Cardiac muscle cell (in vitro differentiated cells and primary cell): ENCODE measurements around the gene PDGFB. TPM values are rescaled to one million over a fixed set of nuclear protein-coding genes. Genes with fewer than 3 reads are reported as not detected.

Experiments used
- DNase-seq, 2 donors: peaks; one replicate each; pipeline versions ENCODE4 v3.0.0 to v3.0.0-alpha.2; 2010 to 2017; ENCODE audit warnings: low read depth in 1 of 2, low spot score in 1 of 2
- H3K27ac ChIP-seq: fragments of 200-600 bp; sonication (generic); 2 replicates; pipeline ENCODE4 v1.5.1; 2016
- H3K27me3 ChIP-seq: fragments of 200-600 bp; sonication (generic); 2 replicates; pipeline ENCODE4 v1.6.0; 2016; ENCODE audit warnings: control low read depth
- H3K36me3 ChIP-seq: fragments of 200-600 bp; sonication (generic); 2 replicates; pipeline ENCODE4 v1.5.1; 2016; ENCODE audit warnings: control low read depth
- H3K4me1 ChIP-seq: fragments of 200-600 bp; sonication (generic); 2 replicates; pipeline ENCODE4 v1.8.1; 2017; ENCODE audit warnings: low read depth, mild to moderate bottlenecking, mixed run types
- H3K4me3 ChIP-seq: fragments of 200-600 bp; sonication (generic); 2 replicates; pipeline ENCODE4 v1.5.1; 2016; ENCODE audit warnings: mild to moderate bottlenecking
- H3K9me3 ChIP-seq: fragments of 200-600 bp; sonication (generic); 2 replicates; pipeline ENCODE4 v1.5.1; 2017; ENCODE audit warnings: low read depth, mild to moderate bottlenecking, control low read depth
- polyA plus RNA-seq: library from polyadenylated mRNA; unstranded; fragments of >200 nt; fragmentation: Nextera tagmentation; extraction: Ambion mirVana; gene quantifications from 2 replicates; pipeline ENCODE4 v1.2.1, GENCODE V29; 2016
- total RNA-seq: library from RNA; depleted of rRNA; stranded (reverse); fragments of >200 nt; gene quantifications from 2 replicates; pipeline ENCODE4 v1.2.3, GENCODE V29; 2016
- TF ChIP-seq, protein P1 (sequence below): IDR thresholded peaks from 2 replicates; pipeline ENCODE4 v1.5.1; 2012; ENCODE audit warnings: low read depth, mild to moderate bottlenecking, low read length

The PDGFB gene
- total and polyA plus RNA-seq, 2 experiments from 2014 or later: 9.8 to 15.3 TPM

DNA sequence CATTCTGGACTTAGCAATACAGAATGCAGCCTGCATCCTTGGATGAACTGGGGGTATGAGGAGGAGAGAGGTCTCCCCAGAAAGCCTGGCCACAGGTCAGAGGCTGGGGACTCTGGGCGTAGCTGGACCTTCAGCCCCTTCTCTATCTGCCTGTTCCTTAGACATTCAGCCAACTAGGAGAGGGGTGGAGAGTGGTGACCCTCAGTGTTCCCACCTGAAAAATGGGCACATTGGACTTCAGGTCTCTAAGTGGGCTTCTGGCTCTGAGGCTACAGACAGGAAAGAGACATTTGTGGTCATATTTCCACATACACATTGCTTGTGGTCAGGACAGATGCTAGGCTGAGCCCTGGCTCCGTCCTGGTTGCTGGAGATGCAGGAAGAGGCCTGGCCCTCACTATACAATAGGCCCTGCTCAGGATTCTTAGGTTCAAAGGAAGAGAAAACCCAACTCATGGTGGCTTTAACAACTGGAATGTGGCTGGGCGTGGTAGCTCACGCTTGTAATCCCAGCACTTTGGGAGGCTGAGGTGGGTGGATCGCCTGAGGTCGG, 62.2 kb downstream of the PDGFB start:
- DNase-seq: peak in 1 of 2 donors; percentile 57
- H3K4me3 ChIP-seq: no peak overlapping the region
- TF ChIP-seq, protein P1, sequence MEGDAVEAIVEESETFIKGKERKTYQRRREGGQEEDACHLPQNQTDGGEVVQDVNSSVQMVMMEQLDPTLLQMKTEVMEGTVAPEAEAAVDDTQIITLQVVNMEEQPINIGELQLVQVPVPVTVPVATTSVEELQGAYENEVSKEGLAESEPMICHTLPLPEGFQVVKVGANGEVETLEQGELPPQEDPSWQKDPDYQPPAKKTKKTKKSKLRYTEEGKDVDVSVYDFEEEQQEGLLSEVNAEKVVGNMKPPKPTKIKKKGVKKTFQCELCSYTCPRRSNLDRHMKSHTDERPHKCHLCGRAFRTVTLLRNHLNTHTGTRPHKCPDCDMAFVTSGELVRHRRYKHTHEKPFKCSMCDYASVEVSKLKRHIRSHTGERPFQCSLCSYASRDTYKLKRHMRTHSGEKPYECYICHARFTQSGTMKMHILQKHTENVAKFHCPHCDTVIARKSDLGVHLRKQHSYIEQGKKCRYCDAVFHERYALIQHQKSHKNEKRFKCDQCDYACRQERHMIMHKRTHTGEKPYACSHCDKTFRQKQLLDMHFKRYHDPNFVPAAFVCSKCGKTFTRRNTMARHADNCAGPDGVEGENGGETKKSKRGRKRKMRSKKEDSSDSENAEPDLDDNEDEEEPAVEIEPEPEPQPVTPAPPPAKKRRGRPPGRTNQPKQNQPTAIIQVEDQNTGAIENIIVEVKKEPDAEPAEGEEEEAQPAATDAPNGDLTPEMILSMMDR: no peak

DNA sequence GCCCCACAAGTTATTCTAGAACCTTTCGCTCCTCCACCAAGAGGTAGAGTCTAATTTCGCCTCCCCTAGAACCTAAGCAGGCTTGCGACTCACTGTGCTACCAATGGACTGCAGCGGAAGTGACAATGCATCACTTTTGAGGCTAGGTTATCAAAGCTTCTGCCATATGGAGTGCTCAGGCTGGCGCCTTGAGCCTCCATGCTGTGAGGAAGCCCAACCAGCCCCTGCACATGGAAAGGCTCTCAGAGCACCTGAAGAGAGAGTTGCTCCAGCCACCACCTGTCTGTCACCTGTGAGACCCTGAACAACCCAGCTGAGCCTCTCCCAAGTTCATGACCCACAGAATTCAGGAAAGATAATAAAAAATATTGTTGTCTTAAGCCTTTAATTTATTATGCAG, 63.0 kb downstream of the PDGFB start:
- Histone ChIP-seq H3K27me3 (no peaks in the 10 kb centered on the region), H3K9me3 (no peaks in the 10 kb centered on the region), H3K27ac (no peak overlapping the region), H3K4me3 (no peak overlapping the region), H3K36me3 (no peaks in the 10 kb centered on the region), H3K4me1 (no peaks in the 10 kb centered on the region)
- TF ChIP-seq, protein P1: no peak
- DNase-seq: no peak

More for the DNA sequence above, 62.2 kb downstream of the PDGFB start:
- Histone ChIP-seq H3K27me3 (no peaks in the 10 kb centered on the region), H3K9me3 (no peaks in the 10 kb centered on the region), H3K27ac (no peak overlapping the region), H3K4me1 (no peaks in the 10 kb centered on the region), H3K36me3 (no peaks in the 10 kb centered on the region)

DNA sequence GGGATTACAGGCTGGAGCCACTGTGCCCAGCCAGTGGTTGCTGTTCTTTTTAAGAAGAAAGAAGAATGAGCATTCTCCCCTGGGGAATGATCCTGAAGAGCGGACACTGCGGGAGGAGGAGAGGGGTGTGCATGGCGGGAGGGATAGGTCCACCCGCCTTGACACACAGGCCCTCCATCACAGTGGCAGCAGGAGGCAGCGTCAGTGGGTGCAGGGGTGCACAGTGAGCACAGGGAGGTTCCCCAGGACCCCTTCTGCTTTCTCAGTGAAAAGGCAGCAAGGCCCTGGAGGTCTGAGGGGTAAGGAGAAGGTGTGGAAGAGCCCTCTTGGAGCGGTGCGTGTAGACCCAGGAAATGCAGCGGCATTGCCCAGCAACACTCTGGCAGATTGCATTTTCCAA, 63.4 kb downstream of the PDGFB start:
- Histone ChIP-seq H3K27ac (no peak overlapping the region), H3K9me3 (no peaks in the 10 kb centered on the region), H3K4me3 (no peak overlapping the region), H3K4me1 (peaks cover 2% of the 10 kb centered on the region), H3K36me3 (no peaks in the 10 kb centered on the region), H3K27me3 (no peaks in the 10 kb centered on the region)
- DNase-seq: no peak
- TF ChIP-seq, protein P1: no peak

DNA sequence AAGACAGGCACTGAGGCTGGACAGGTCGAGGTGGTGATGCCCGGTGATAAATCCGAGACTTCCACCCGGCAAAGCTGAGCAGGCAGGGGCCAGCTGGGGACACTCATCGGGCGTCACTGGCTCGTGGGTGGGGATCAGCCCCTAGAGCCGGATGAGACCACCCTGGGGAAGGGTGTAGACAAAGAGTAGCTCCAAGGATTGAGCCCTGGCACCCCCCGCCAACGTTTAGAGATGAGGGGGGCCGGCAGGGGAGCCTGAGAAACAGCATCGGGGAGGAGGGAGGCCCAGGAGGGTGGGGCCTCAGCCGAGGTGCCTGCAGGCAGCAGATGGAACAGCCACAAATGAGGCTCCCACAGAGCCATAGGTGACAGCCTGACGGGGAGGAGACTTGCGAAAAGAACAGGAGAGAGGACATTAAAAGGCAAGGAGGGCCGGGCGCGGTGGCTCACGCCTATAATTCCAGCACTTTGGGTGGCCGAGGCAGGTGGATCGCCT, 64.9 kb downstream of the PDGFB start:
- Histone ChIP-seq H3K4me3 (no peak overlapping the region), H3K36me3 (no peaks in the 10 kb centered on the region), H3K9me3 (no peaks in the 10 kb centered on the region), H3K27ac (peak overlapping the region; percentile 16), H3K27me3 (no peaks in the 10 kb centered on the region), H3K4me1 (peaks cover 17% of the 10 kb centered on the region)
- DNase-seq: no peak
- TF ChIP-seq, protein P1: no peak

DNA sequence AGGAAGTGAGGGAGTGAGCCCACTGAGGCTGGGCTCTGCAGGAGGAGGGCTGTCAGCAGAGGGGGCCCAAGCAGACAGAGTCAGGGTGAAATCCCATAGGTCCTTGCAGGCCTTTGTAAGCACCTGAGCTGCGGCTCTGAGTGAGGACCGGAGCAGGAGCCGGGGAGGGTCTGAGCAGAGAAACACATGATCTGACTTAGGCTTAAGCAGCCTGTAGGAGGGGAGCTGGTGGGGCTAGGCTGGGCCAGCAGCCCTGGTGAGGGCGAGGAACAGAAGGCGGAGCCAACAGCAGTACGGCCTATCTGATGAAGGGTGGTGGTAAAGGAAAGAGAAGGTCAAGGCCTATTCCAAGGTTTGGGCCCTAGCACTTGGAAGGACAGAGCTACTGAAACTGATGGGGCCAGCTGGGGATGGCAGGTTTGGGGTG, 65.4 kb downstream of the PDGFB start:
- peak; percentile 27 to 43 for DNase-seq
- Histone ChIP-seq H3K27me3 (no peaks in the 10 kb centered on the region), H3K9me3 (no peaks in the 10 kb centered on the region), H3K27ac (peak overlapping the region; percentile 16), H3K4me3 (no peak overlapping the region), H3K4me1 (peaks cover 21% of the 10 kb centered on the region), H3K36me3 (no peaks in the 10 kb centered on the region)
- TF ChIP-seq, protein P1: no peak
